ENCODE data around the gene SYNGR1.
A peak's percentile ranks its signal among the peaks of the same experiment; 100 is the strongest.
"Not testable (repeated sequence)": the region's sequence is repeated elsewhere in the genome, so short reads cannot be mapped to it uniquely, and the experiment has no call there.

Gene SYNGR1

DNA sequence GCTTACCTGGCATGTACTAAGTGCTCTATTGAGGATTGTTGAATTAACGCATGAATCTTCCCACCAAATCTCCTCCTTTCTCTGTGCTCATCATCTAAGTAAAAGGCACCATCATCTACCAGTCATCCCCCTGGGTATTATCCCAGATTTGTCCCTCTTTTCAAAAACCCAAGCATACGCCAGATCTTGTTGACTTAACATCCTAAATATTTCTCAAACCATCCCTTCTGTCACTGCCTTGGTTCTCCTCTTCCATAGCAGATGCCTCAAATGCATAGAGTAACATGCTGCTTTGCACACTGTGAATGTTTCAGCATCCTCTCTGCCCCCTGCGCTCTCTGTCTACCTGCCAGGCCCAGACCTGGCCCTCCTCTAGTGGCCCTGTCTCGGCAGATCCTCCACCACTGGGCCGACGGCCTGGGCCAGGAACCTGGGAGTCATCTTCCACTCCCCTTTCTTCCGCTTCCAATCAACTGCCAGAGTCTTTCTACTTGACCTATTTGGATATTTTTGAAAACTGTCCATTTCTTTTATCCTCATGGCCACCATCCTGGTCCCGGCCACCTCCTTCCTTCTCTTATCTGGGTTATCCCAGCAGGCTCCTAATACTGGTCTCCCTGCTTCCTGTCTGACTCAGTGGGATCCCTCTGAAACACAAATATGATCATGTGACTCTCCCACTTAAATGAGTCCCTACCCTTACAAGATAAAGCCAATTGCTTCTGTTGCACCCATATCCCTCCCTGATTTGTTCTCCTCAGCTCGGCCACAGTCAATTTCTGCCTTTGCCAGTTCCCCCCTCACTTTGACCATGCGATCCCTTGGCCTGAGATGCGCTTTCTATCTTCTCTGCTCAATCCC is 46.4 kb downstream of the SYNGR1 start:
- DNase-seq (ENCODE audit: insufficient read length, low spot score) (no peak), FAIRE-seq (peak; percentile 58)
- TF ChIP-seq POU2F2 (IDR thresholded peaks at IDR 0.05; ENCODE audit: low read depth, low read length) (no peak), TAF1 (IDR thresholded peaks at IDR 0.05; ENCODE audit: low read depth, low read length) (no peak), PAX5 (IDR thresholded peaks at IDR 0.05; ENCODE audit: insufficient read depth, low read length, severe bottlenecking) (no peak), POLR2A (IDR thresholded peaks at IDR 0.05; ENCODE audit: low read depth, low read length) (no peak), POLR2AphosphoS5 (IDR thresholded peaks at IDR 0.05; ENCODE audit: low read depth, low read length) (no peak), SPI1 (IDR thresholded peaks at IDR 0.05; ENCODE audit: low read depth, low read length) (no peak)

- TF ChIP-seq PAX5 (IDR thresholded peaks at IDR 0.05; ENCODE audit: insufficient read depth, low read length, severe bottlenecking) (no peak), TAF1 (IDR thresholded peaks at IDR 0.05; ENCODE audit: low read depth, low read length) (no peak), SPI1 (IDR thresholded peaks at IDR 0.05; ENCODE audit: low read depth, low read length) (no peak), POLR2AphosphoS5 (IDR thresholded peaks at IDR 0.05; ENCODE audit: low read depth, low read length) (no peak), POLR2A (IDR thresholded peaks at IDR 0.05; ENCODE audit: low read depth, low read length) (no peak), POU2F2 (IDR thresholded peaks at IDR 0.05; ENCODE audit: low read depth, low read length) (no peak)
- DNase-seq (ENCODE audit: insufficient read length, low spot score): no peak
- no peak for FAIRE-seq
Observed at GRCh38 chr22:39396797-39397195, 47.0 kb downstream of the SYNGR1 start.

DNA sequence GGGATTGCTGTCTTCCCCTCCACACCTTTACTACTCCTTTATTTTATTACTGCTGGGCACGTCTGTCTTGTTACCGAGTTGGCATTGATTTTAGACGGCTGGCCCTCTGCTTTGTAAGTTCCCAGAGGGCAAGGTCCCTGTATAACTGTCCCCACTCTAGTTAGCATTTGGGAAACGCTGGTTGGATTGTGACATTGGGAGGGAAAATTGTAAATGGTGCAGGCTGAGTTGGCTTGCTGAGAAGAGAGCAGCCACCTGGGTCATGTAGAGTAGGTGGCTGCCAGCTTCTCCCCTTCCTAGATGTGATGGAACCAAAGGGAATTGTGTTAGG is 51.5 kb downstream of the SYNGR1 start:
- FAIRE-seq: no peak
- TF ChIP-seq POLR2AphosphoS5 (IDR thresholded peaks at IDR 0.05; ENCODE audit: low read depth, low read length): no peak
- TF ChIP-seq SPI1 (IDR thresholded peaks at IDR 0.05; ENCODE audit: low read depth, low read length): no peak
- no peak for TF ChIP-seq POLR2A (IDR thresholded peaks at IDR 0.05; ENCODE audit: low read depth, low read length)
- TF ChIP-seq PAX5 (IDR thresholded peaks at IDR 0.05; ENCODE audit: insufficient read depth, low read length, severe bottlenecking): no peak
- no peak for TF ChIP-seq POU2F2 (IDR thresholded peaks at IDR 0.05; ENCODE audit: low read depth, low read length)
- no peak for TF ChIP-seq TAF1 (IDR thresholded peaks at IDR 0.05; ENCODE audit: low read depth, low read length)
- DNase-seq (ENCODE audit: insufficient read length, low spot score): no peak

- FAIRE-seq (no peak), DNase-seq (ENCODE audit: insufficient read length, low spot score) (no peak)
- no peak for TF ChIP-seq POLR2A (IDR thresholded peaks at IDR 0.05; ENCODE audit: low read depth, low read length)
- TF ChIP-seq TAF1 (IDR thresholded peaks at IDR 0.05; ENCODE audit: low read depth, low read length): no peak
- TF ChIP-seq POLR2AphosphoS5 (IDR thresholded peaks at IDR 0.05; ENCODE audit: low read depth, low read length): no peak
- no peak for TF ChIP-seq PAX5 (IDR thresholded peaks at IDR 0.05; ENCODE audit: insufficient read depth, low read length, severe bottlenecking)
- no peak for TF ChIP-seq POU2F2 (IDR thresholded peaks at IDR 0.05; ENCODE audit: low read depth, low read length)
- no peak for TF ChIP-seq SPI1 (IDR thresholded peaks at IDR 0.05; ENCODE audit: low read depth, low read length)
Observed at GRCh38 chr22:39405346-39406085, 55.7 kb downstream of the SYNGR1 start.

DNA sequence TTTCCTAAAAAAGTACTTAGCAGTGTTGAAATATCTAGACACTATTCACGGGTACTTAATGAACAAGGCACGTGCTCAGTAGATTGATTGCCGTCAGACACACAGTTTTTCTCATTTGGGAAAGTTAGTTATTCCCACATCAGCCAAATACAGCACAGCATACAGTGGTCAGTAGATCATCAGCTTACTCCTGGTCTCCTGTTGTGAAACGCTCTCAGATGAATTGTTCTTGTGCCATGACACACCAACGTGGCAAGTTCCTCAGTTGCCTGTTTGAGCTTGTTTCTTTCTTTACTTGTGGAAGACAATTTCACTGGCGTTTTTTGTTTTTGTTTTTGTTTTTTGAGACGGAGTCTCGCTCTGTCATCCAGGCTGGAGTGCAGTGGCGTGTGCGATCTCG is 58.4 kb downstream of the SYNGR1 start:
- FAIRE-seq (peak; percentile 23), DNase-seq (ENCODE audit: insufficient read length, low spot score) (no peak)
- TF ChIP-seq PAX5 (IDR thresholded peaks at IDR 0.05; ENCODE audit: insufficient read depth, low read length, severe bottlenecking) (no peak), POU2F2 (IDR thresholded peaks at IDR 0.05; ENCODE audit: low read depth, low read length) (no peak), SPI1 (IDR thresholded peaks at IDR 0.05; ENCODE audit: low read depth, low read length) (no peak), POLR2A (IDR thresholded peaks at IDR 0.05; ENCODE audit: low read depth, low read length) (no peak), TAF1 (IDR thresholded peaks at IDR 0.05; ENCODE audit: low read depth, low read length) (no peak), POLR2AphosphoS5 (IDR thresholded peaks at IDR 0.05; ENCODE audit: low read depth, low read length) (no peak)

GRCh38 chr22:39408807-39409206 is 59.0 kb downstream of the SYNGR1 start:
- TF ChIP-seq SPI1 (IDR thresholded peaks at IDR 0.05; ENCODE audit: low read depth, low read length) (no peak), PAX5 (IDR thresholded peaks at IDR 0.05; ENCODE audit: insufficient read depth, low read length, severe bottlenecking) (no peak), POLR2A (IDR thresholded peaks at IDR 0.05; ENCODE audit: low read depth, low read length) (no peak), POLR2AphosphoS5 (IDR thresholded peaks at IDR 0.05; ENCODE audit: low read depth, low read length) (no peak), POU2F2 (IDR thresholded peaks at IDR 0.05; ENCODE audit: low read depth, low read length) (no peak), TAF1 (IDR thresholded peaks at IDR 0.05; ENCODE audit: low read depth, low read length) (no peak)
- DNase-seq (ENCODE audit: insufficient read length, low spot score) (no peak), FAIRE-seq (no peak)

DNA sequence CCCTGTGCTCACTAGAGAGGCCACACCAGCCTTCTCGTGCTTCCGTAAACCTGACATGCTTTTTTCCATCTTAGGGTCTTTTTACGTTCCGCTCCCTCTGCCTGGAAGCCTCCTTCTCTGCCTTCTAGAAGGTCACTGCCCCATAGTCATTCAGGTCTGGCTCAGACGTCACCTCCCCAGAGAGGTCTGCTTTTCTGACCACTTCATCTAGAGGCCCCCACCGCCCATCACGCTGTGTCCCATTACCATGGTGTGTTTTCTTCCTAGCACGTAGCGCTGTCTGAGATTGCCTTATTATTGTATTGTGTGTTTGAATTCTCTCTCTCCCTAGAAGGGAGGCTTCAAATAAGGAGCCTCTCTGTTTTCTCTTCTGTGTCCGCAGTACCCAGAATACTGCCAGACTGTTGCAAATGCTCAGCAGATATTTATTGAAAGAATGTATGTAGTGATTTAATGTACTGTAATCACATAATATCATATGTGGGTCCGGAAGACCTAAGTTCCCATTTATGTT is 59.8 kb downstream of the SYNGR1 start:
- TF ChIP-seq POLR2A (IDR thresholded peaks at IDR 0.05; ENCODE audit: low read depth, low read length) (no peak), POLR2AphosphoS5 (IDR thresholded peaks at IDR 0.05; ENCODE audit: low read depth, low read length) (no peak), PAX5 (IDR thresholded peaks at IDR 0.05; ENCODE audit: insufficient read depth, low read length, severe bottlenecking) (no peak), SPI1 (IDR thresholded peaks at IDR 0.05; ENCODE audit: low read depth, low read length) (no peak), POU2F2 (IDR thresholded peaks at IDR 0.05; ENCODE audit: low read depth, low read length) (no peak), TAF1 (IDR thresholded peaks at IDR 0.05; ENCODE audit: low read depth, low read length) (no peak)
- DNase-seq (ENCODE audit: insufficient read length, low spot score) (no peak), FAIRE-seq (no peak)

DNA sequence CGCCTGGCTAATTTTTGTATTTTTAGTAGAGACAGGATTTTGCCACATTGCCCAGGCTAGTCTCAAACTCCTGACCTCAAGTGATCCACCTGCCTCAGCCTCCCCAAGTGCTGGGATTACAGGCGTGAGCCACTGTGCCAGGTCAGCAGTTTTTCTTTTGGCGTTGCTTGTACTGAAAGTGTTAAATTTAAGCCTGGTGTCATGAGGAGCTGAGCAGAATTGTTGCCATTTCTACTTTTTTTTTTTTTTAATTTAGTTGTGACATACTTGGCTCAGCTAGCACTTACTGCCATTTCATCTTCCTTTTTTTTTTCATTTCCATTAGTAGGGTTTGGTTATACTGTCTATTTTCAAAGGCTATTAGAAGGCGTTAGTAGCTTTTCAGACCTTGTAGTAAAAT is 60.5 kb downstream of the SYNGR1 start:
- TF ChIP-seq PAX5 (IDR thresholded peaks at IDR 0.05; ENCODE audit: insufficient read depth, low read length, severe bottlenecking): no peak
- TF ChIP-seq TAF1 (IDR thresholded peaks at IDR 0.05; ENCODE audit: low read depth, low read length): no peak
- TF ChIP-seq POU2F2 (IDR thresholded peaks at IDR 0.05; ENCODE audit: low read depth, low read length): no peak
- TF ChIP-seq POLR2A (IDR thresholded peaks at IDR 0.05; ENCODE audit: low read depth, low read length): no peak
- no peak for DNase-seq (ENCODE audit: insufficient read length, low spot score)
- FAIRE-seq: no peak

DNA sequence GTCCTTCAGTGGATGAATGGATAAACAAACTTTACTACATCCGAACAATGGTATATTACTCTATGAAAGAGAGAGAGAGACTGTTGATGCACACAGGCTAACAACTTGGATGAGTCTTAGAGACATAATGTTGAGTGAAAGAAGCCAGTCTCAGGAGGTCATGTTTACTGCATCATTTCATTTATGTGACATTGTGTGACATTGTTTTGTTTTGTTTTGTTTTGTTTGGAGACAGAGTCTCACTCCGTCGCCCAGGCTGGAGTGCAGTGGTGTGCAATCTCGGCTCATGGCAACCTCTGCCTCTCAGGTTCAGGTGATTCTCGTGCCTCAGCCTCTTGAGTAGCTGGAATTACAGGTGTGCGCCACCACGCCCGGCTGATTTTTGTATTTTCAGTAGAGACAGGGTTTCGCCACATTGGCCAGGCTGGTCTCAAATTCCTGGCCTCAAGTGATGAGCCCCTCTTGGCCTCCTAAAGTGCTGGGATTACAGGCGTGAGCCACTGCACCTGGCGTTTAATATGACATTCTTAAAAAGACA is 62.1 kb downstream of the SYNGR1 start:
- FAIRE-seq: peak; percentile 82

GRCh38 chr22:39413204-39413603 is 63.4 kb downstream of the SYNGR1 start:
- DNase-seq (ENCODE audit: insufficient read length, low spot score); FAIRE-seq: not testable (repeated sequence)

More for the DNA sequence above, 62.1 kb downstream of the SYNGR1 start:
- DNase-seq (ENCODE audit: insufficient read length, low spot score): not testable (repeated sequence)
